HepG2 (cell line): ENCODE results near the gene PPP1R27. TPM values are rescaled to one million over a fixed set of nuclear protein-coding genes. Genes with fewer than 3 reads are reported as not detected.
A peak's percentile ranks its signal among the peaks of the same experiment; 100 is the strongest.

Experiments
- MLX ChIP-seq: IDR thresholded peaks from 2 replicates; pipeline ENCODE4 v1.6.1; 2016
- PLRG1 ChIP-seq: fragments of 450-650 bp; conservative IDR thresholded peaks from 2 replicates; pipeline ENCODE4 v1.6.1; 2016
- ZBTB40 ChIP-seq, 2 experiments: fragments of 450-650 bp in 1 of 2; sonication (generic) in 1 of 2; formaldehyde crosslinking in 1 of 2; IDR thresholded peaks; 2 replicates each; pipeline versions ENCODE4 v1.6.1 to v1.8.0; 2016 to 2022; ENCODE audit warnings: antibody characterized with exemption in 1 of 2, mild to moderate bottlenecking in 1 of 2, missing genetic modification reagents in 1 of 2
- ZNF343 ChIP-seq: sonication (generic); formaldehyde crosslinking; IDR thresholded peaks from 2 replicates; pipeline ENCODE4 v1.4.0; 2020; ENCODE audit warnings: mild to moderate bottlenecking, missing genetic modification reagents
- ZNF687 ChIP-seq: sonication (generic); formaldehyde crosslinking; IDR thresholded peaks from 2 replicates; pipeline ENCODE4 v1.5.1; 2020; ENCODE audit warnings: mild to moderate bottlenecking, missing genetic modification reagents, moderate library complexity
- polyA plus RNA-seq, 8 experiments: library from polyadenylated mRNA; depleted of rRNA in 3 of 8; stranded (reverse) in 7 of 8; unstranded in 1 of 8; fragments of >200 nt; fragmentation: Illumina TruSeq in 4 of 8; extraction: Trizol in 4 of 8; gene quantifications; 2 replicates each; pipeline versions ENCODE4 v1.2.1 to v1.2.3, GENCODE V29; 2011 to 2016; ENCODE audit warnings: low read depth in 4 of 8, missing spikeins in 1 of 8, mixed read lengths in 1 of 8; ENCODE audit not compliant: insufficient read depth in 1 of 8
- total RNA-seq, 5 experiments: library from RNA; depleted of rRNA; stranded (reverse); fragments of >200 nt; fragmentation: Illumina TruSeq; extraction: Trizol; gene quantifications; 2 replicates each; pipeline ENCODE4 v1.2.3, GENCODE V29; 2016; ENCODE audit warnings: low read depth in 1 of 5
- TF ChIP-seq, protein P1 (sequence below): IDR thresholded peaks from 2 replicates; pipeline ENCODE4 v1.6.1; 2016; ENCODE audit warnings: missing compliant biosample characterization, missing genetic modification reagents, borderline replicate concordance
- TF ChIP-seq, protein P2 (sequence below): sonication (generic); formaldehyde crosslinking; IDR thresholded peaks from 2 replicates; pipeline ENCODE4 v1.4.0; 2020; ENCODE audit warnings: mild to moderate bottlenecking, missing genetic modification reagents
- TF ChIP-seq, protein P3 (sequence below): sonication (generic); formaldehyde crosslinking; IDR thresholded peaks from 2 replicates; pipeline ENCODE4 v1.4.0; 2020; ENCODE audit warnings: missing genetic modification reagents

The PPP1R27 gene
- total and polyA plus RNA-seq, 2 of the 13 experiments (the other 11 are each of a cell fraction or from before 2014, with no cell fraction given): 0.17 to 1.00 TPM

DNA sequence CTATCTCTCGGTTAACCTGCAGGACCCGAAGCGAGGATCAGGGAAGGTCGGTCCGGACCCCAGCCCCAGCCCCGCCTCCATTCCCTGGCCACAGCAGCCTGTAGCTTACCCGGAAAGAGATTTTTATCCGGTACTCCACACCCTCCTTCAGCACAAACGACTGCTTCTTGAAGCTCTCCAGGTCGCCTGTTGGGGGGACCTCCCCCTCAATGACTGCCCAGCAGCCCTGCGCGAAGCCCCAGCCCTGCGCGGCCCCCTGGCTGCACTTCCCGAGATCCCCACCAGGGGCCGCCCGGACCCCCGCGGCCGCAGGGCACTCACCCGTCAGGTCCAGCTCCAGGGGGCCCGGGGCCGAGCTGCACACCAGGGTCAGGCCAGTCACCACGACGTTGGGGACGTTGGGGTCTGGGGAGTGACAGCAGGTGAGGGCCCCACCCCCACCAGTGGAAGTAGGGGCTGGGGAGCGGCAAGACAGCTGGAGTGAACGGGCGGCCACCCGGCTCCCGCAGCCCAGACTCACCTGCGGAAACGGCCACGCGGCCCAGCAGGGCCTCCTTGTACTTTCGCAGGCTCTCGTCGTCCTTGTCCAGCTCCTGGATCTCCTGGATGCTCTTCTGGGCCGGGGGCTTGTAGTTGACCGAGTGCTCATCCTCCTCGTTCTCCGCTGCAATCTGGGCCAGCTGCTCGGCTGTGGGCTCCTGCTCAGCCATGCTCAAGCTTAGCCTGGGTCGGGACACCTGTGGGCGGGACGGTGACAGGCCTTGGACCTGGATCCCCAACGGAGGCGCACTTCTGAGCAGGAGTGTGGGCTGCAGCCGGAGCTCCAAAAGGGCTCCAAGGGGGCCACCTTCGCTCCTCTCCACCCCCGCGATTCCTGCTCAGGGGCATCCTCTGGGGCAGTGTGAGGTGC, 34.6 kb upstream of the PPP1R27 start (continued):
- TF ChIP-seq, protein P1, sequence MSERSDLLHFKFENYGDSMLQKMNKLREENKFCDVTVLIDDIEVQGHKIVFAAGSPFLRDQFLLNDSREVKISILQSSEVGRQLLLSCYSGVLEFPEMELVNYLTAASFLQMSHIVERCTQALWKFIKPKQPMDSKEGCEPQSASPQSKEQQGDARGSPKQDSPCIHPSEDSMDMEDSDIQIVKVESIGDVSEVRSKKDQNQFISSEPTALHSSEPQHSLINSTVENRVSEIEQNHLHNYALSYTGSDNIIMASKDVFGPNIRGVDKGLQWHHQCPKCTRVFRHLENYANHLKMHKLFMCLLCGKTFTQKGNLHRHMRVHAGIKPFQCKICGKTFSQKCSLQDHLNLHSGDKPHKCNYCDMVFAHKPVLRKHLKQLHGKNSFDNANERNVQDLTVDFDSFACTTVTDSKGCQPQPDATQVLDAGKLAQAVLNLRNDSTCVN: no peak
- no peak for TF ChIP-seq ZNF343 (CRISPR knock-in tag)
- TF ChIP-seq ZNF687 (CRISPR knock-in tag): peak; percentile 78
- TF ChIP-seq, protein P2, sequence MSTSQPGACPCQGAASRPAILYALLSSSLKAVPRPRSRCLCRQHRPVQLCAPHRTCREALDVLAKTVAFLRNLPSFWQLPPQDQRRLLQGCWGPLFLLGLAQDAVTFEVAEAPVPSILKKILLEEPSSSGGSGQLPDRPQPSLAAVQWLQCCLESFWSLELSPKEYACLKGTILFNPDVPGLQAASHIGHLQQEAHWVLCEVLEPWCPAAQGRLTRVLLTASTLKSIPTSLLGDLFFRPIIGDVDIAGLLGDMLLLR (CRISPR knock-in tag): no peak
- TF ChIP-seq ZBTB40 (IDR thresholded peaks at IDR 0.05): no peak
- no peak for TF ChIP-seq ZBTB40 (CRISPR knock-in tag; IDR thresholded peaks at IDR 0.05)
- TF ChIP-seq, protein P3, sequence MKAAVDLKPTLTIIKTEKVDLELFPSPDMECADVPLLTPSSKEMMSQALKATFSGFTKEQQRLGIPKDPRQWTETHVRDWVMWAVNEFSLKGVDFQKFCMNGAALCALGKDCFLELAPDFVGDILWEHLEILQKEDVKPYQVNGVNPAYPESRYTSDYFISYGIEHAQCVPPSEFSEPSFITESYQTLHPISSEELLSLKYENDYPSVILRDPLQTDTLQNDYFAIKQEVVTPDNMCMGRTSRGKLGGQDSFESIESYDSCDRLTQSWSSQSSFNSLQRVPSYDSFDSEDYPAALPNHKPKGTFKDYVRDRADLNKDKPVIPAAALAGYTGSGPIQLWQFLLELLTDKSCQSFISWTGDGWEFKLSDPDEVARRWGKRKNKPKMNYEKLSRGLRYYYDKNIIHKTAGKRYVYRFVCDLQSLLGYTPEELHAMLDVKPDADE (CRISPR knock-in tag): no peak; the same call in 1 of the 2 replicates
- TF ChIP-seq PLRG1: no peak
- TF ChIP-seq MLX (CRISPR knock-in tag): no peak
